Non-pigmented ciliary epithelial cell (primary cell): ENCODE measurements around the gene AIFM3.
A peak's percentile ranks its signal among the peaks of the same experiment; 100 is the strongest.
"Not testable (repeated sequence)": the region's sequence is repeated elsewhere in the genome, so short reads cannot be mapped to it uniquely, and the experiment has no call there.

ENCODE experiments used
- DNase-seq: peaks from one replicate; pipeline ENCODE4 v3.0.0-alpha.2; 2010; ENCODE audit warnings: low read depth

AIFM3 gene

GRCh38 chr22:20992056-20992442 lies 25.0 kb downstream of the AIFM3 start:
- no peak for DNase-seq

GRCh38 chr22:20992456-20993303 lies 25.6 kb downstream of the AIFM3 start:
- DNase-seq: no peak

- DNase-seq: no peak
Measured at GRCh38 chr22:20993304-20994127, 26.5 kb downstream of the AIFM3 start.

- no peak for DNase-seq
Measured at GRCh38 chr22:20994128-20994901, 27.3 kb downstream of the AIFM3 start.

GRCh38 chr22:20994902-20995241 lies 27.8 kb downstream of the AIFM3 start:
- no peak for DNase-seq

GRCh38 chr22:20995329-20996030 lies 28.4 kb downstream of the AIFM3 start:
- no peak for DNase-seq

- DNase-seq: no peak
Measured at GRCh38 chr22:20996031-20996410, 29.0 kb downstream of the AIFM3 start.

- no peak for DNase-seq
Measured at GRCh38 chr22:20996598-20997535, 29.8 kb downstream of the AIFM3 start.

- DNase-seq: no peak
Measured at GRCh38 chr22:20997536-20998257, 30.6 kb downstream of the AIFM3 start.

GRCh38 chr22:20998411-20999336 lies 31.6 kb downstream of the AIFM3 start:
- DNase-seq: no peak

- DNase-seq: no peak
Measured at GRCh38 chr22:20999350-21000206, 32.5 kb downstream of the AIFM3 start.

- DNase-seq: no peak
Measured at GRCh38 chr22:21000207-21000986, 33.3 kb downstream of the AIFM3 start.

GRCh38 chr22:21000987-21001600 lies 34.0 kb downstream of the AIFM3 start:
- DNase-seq: no peak

GRCh38 chr22:21001601-21002325 lies 34.7 kb downstream of the AIFM3 start, which contains the start of gene THAP7:
Gene THAP7, minus strand, starts transcription at chr22:21002118. Its CDS starts 207 bp downstream, at chr22:21001911.
- peak; percentile 50 for DNase-seq

- DNase-seq: no peak
Measured at GRCh38 chr22:21003782-21004181, 36.7 kb downstream of the AIFM3 start.

- not testable (repeated sequence) for DNase-seq
Measured at GRCh38 chr22:21009208-21009607, 42.2 kb downstream of the AIFM3 start.
